GM21529 (cell line): ENCODE data around the gene CFAP92.
"Not testable (repeated sequence)": the region's sequence is repeated elsewhere in the genome, so short reads cannot be mapped to it uniquely, and the experiment has no call there.

Experiments used
- ATAC-seq: cut with Tn5 transposase; IDR thresholded peaks from one replicate; pipeline ENCODE4 v1.9.1; 2021; ENCODE audit not compliant: unreplicated experiment

The CFAP92 gene

GRCh38 chr3:128942161-128942952 is 51.5 kb downstream of the CFAP92 start:
- ATAC-seq: no peak

GRCh38 chr3:128940252-128940651 is 53.6 kb downstream of the CFAP92 start:
- no peak for ATAC-seq

- no peak for ATAC-seq
Observed at GRCh38 chr3:128936341-128936740, 57.5 kb downstream of the CFAP92 start.

- no peak for ATAC-seq
Observed at GRCh38 chr3:128935922-128936321, 58.0 kb downstream of the CFAP92 start.

GRCh38 chr3:128933922-128934253 is 60.0 kb downstream of the CFAP92 start:
- no peak for ATAC-seq

- ATAC-seq: no peak
Observed at GRCh38 chr3:128933213-128933921, 60.5 kb downstream of the CFAP92 start.

- no peak for ATAC-seq
Observed at GRCh38 chr3:128932516-128933212, 61.2 kb downstream of the CFAP92 start.

- no peak for ATAC-seq
Observed at GRCh38 chr3:128931046-128931445, 62.8 kb downstream of the CFAP92 start.

- ATAC-seq: no peak
Observed at GRCh38 chr3:128929364-128929763, 64.5 kb downstream of the CFAP92 start.

- ATAC-seq: not testable (repeated sequence)
Observed at GRCh38 chr3:128923986-128924385, 69.9 kb downstream of the CFAP92 start.

GRCh38 chr3:128923576-128923975 is 70.3 kb downstream of the CFAP92 start:
- no peak for ATAC-seq

GRCh38 chr3:128922804-128923459 is 70.9 kb downstream of the CFAP92 start:
- no peak for ATAC-seq

- ATAC-seq: no peak
Observed at GRCh38 chr3:128919988-128920387, 73.9 kb downstream of the CFAP92 start.

GRCh38 chr3:128917291-128917690 is 76.6 kb downstream of the CFAP92 start:
- ATAC-seq: no peak

- no peak for ATAC-seq
Observed at GRCh38 chr3:128914966-128915645, 78.8 kb downstream of the CFAP92 start.

- ATAC-seq: no peak
Observed at GRCh38 chr3:128911911-128912310, 82.0 kb downstream of the CFAP92 start.

- no peak for ATAC-seq
Observed at GRCh38 chr3:128910006-128910405, 83.9 kb downstream of the CFAP92 start.

- no peak for ATAC-seq
Observed at GRCh38 chr3:128908951-128909350, 84.9 kb downstream of the CFAP92 start.

- no peak for ATAC-seq
Observed at GRCh38 chr3:128907706-128908445, 86.0 kb downstream of the CFAP92 start.
